ENCODE data around the gene SYNE4. TPM values are rescaled to one million over a fixed set of nuclear protein-coding genes. Genes with fewer than 3 reads are reported as not detected.
A peak's percentile ranks its signal among the peaks of the same experiment; 100 is the strongest.

The SYNE4 gene
- total and polyA plus RNA-seq, 9 of the 15 experiments (the other 6 are each of a cell fraction or from before 2014, with no cell fraction given) = 0.03 to 0.65 (median 0.29) TPM

DNA sequence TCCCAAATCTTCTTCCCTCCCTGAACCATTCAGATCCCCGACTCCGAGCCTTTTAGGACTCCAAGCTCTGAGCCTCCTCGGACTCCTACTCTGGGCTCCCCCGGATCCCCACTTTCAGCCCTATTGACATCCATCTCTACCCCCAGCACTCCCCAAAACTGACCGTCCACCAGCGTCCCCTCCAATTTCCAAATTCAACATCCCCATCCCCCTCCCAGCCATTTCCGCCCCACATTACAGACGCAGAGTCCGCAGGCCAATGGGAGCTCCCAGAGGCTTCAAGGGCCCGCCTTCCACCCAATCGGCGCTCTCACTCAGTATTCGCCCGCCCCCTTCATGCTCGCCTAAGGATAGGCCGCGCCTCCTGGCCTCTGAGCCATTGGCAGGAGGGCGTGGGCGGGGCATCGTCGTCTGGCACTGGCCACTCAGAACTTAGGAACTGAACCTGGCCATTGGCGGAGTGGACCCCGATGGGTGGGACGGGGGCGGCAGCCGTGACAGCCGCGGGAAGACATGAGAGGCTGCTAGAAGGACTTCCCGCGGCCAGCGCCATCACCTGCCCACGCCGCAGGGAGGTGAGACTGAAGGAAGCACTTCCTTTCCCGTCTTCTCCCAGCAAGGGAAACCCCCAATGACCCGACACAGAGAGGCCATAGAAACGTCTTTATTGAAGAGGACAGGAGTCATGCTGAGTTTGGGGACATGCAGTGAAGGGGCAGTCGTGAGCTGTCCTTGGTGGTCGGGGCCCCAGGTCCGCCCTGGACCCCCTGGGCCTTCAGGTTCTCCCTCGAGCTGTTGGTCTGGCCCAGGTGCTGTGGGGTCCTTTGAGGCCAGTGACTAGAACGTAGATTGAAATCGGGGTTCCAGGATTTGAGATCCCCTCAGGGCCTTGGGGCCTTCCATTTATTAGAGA is 5.7 kb upstream of the SYNE4 start, which contains the start of gene ALKBH6 (continued):
- TF ChIP-seq, protein P1, sequence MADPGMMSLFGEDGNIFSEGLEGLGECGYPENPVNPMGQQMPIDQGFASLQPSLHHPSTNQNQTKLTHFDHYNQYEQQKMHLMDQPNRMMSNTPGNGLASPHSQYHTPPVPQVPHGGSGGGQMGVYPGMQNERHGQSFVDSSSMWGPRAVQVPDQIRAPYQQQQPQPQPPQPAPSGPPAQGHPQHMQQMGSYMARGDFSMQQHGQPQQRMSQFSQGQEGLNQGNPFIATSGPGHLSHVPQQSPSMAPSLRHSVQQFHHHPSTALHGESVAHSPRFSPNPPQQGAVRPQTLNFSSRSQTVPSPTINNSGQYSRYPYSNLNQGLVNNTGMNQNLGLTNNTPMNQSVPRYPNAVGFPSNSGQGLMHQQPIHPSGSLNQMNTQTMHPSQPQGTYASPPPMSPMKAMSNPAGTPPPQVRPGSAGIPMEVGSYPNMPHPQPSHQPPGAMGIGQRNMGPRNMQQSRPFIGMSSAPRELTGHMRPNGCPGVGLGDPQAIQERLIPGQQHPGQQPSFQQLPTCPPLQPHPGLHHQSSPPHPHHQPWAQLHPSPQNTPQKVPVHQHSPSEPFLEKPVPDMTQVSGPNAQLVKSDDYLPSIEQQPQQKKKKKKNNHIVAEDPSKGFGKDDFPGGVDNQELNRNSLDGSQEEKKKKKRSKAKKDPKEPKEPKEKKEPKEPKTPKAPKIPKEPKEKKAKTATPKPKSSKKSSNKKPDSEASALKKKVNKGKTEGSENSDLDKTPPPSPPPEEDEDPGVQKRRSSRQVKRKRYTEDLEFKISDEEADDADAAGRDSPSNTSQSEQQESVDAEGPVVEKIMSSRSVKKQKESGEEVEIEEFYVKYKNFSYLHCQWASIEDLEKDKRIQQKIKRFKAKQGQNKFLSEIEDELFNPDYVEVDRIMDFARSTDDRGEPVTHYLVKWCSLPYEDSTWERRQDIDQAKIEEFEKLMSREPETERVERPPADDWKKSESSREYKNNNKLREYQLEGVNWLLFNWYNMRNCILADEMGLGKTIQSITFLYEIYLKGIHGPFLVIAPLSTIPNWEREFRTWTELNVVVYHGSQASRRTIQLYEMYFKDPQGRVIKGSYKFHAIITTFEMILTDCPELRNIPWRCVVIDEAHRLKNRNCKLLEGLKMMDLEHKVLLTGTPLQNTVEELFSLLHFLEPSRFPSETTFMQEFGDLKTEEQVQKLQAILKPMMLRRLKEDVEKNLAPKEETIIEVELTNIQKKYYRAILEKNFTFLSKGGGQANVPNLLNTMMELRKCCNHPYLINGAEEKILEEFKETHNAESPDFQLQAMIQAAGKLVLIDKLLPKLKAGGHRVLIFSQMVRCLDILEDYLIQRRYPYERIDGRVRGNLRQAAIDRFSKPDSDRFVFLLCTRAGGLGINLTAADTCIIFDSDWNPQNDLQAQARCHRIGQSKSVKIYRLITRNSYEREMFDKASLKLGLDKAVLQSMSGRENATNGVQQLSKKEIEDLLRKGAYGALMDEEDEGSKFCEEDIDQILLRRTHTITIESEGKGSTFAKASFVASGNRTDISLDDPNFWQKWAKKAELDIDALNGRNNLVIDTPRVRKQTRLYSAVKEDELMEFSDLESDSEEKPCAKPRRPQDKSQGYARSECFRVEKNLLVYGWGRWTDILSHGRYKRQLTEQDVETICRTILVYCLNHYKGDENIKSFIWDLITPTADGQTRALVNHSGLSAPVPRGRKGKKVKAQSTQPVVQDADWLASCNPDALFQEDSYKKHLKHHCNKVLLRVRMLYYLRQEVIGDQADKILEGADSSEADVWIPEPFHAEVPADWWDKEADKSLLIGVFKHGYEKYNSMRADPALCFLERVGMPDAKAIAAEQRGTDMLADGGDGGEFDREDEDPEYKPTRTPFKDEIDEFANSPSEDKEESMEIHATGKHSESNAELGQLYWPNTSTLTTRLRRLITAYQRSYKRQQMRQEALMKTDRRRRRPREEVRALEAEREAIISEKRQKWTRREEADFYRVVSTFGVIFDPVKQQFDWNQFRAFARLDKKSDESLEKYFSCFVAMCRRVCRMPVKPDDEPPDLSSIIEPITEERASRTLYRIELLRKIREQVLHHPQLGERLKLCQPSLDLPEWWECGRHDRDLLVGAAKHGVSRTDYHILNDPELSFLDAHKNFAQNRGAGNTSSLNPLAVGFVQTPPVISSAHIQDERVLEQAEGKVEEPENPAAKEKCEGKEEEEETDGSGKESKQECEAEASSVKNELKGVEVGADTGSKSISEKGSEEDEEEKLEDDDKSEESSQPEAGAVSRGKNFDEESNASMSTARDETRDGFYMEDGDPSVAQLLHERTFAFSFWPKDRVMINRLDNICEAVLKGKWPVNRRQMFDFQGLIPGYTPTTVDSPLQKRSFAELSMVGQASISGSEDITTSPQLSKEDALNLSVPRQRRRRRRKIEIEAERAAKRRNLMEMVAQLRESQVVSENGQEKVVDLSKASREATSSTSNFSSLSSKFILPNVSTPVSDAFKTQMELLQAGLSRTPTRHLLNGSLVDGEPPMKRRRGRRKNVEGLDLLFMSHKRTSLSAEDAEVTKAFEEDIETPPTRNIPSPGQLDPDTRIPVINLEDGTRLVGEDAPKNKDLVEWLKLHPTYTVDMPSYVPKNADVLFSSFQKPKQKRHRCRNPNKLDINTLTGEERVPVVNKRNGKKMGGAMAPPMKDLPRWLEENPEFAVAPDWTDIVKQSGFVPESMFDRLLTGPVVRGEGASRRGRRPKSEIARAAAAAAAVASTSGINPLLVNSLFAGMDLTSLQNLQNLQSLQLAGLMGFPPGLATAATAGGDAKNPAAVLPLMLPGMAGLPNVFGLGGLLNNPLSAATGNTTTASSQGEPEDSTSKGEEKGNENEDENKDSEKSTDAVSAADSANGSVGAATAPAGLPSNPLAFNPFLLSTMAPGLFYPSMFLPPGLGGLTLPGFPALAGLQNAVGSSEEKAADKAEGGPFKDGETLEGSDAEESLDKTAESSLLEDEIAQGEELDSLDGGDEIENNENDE (IDR thresholded peaks at IDR 0.05; ENCODE audit: low read depth, low read length) = no peak
- TF ChIP-seq, protein P2, sequence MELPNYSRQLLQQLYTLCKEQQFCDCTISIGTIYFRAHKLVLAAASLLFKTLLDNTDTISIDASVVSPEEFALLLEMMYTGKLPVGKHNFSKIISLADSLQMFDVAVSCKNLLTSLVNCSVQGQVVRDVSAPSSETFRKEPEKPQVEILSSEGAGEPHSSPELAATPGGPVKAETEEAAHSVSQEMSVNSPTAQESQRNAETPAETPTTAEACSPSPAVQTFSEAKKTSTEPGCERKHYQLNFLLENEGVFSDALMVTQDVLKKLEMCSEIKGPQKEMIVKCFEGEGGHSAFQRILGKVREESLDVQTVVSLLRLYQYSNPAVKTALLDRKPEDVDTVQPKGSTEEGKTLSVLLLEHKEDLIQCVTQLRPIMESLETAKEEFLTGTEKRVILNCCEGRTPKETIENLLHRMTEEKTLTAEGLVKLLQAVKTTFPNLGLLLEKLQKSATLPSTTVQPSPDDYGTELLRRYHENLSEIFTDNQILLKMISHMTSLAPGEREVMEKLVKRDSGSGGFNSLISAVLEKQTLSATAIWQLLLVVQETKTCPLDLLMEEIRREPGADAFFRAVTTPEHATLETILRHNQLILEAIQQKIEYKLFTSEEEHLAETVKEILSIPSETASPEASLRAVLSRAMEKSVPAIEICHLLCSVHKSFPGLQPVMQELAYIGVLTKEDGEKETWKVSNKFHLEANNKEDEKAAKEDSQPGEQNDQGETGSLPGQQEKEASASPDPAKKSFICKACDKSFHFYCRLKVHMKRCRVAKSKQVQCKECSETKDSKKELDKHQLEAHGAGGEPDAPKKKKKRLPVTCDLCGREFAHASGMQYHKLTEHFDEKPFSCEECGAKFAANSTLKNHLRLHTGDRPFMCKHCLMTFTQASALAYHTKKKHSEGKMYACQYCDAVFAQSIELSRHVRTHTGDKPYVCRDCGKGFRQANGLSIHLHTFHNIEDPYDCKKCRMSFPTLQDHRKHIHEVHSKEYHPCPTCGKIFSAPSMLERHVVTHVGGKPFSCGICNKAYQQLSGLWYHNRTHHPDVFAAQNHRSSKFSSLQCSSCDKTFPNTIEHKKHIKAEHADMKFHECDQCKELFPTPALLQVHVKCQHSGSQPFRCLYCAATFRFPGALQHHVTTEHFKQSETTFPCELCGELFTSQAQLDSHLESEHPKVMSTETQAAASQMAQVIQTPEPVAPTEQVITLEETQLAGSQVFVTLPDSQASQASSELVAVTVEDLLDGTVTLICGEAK (IDR thresholded peaks at IDR 0.05) = peak; percentile 74
- TF ChIP-seq, protein P2 (CRISPR knock-in tag; IDR thresholded peaks at IDR 0.05) = no peak

Measured in K562 (cell line).